ENCODE results near the gene TARBP1.
"Not testable (repeated sequence)": the region's sequence is repeated elsewhere in the genome, so short reads cannot be mapped to it uniquely, and the experiment has no call there.

The TARBP1 gene

DNA sequence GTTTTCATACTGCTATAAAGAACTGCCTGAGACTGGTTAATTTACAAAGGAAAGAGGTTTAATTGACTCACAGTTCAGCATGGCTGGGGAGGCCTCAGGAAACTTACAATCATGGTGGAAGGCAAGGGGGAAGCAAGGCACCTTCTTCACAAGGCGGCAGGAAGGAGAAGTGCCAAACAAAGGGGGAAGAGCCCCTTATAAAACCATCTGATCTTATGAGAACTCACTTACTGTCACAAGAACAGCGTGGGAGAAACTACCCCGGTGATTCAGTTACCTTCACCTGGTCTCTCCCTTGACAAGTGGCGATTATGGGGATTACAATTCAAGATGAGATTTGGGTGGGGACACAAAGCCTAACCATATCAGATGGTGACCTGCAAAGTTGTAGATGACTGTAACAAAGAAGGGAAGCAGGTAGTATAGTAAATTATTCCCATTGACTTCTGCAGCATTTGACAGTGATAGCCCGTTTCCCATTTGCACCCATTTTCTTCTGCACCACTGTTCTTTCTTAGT, 99.3 kb downstream of the TARBP1 start:
- DNase-seq, result not testable (repeated sequence)

DNA sequence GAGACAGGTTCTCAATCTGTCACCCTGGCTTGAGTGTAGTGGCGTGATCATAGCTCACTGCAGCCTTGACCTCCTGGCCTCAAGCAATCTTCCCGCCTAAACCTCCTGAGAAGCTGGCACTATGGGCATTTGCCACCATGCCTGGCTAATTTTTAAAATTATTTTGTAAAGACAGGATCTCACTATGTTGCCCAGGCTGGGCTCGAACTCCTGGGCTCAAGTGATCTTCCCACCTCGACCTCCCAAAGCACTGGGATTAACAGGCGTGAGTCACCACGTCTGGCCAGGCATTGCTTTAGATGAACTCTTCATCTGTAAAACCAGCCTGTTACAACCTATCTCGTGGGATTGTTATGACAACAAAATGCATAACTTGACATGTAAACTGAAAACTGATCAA, 103.3 kb downstream of the TARBP1 start:
- no peak for DNase-seq

DNA sequence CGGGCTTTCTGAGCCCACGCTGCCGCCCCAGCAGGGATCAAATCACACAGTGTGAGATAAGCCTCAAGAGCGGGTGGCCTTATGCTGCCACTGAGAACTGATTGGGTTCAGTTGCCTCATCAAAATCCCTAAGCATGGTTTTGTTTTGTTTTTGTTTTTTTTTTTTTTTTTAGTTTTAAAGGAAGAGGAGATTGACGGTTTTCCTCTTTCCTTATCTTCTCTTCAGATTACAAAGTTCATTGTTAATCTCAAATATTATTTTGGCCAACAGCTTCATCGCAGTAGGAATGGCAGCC, 105.1 kb downstream of the TARBP1 start:
- DNase-seq, result no peak

DNA sequence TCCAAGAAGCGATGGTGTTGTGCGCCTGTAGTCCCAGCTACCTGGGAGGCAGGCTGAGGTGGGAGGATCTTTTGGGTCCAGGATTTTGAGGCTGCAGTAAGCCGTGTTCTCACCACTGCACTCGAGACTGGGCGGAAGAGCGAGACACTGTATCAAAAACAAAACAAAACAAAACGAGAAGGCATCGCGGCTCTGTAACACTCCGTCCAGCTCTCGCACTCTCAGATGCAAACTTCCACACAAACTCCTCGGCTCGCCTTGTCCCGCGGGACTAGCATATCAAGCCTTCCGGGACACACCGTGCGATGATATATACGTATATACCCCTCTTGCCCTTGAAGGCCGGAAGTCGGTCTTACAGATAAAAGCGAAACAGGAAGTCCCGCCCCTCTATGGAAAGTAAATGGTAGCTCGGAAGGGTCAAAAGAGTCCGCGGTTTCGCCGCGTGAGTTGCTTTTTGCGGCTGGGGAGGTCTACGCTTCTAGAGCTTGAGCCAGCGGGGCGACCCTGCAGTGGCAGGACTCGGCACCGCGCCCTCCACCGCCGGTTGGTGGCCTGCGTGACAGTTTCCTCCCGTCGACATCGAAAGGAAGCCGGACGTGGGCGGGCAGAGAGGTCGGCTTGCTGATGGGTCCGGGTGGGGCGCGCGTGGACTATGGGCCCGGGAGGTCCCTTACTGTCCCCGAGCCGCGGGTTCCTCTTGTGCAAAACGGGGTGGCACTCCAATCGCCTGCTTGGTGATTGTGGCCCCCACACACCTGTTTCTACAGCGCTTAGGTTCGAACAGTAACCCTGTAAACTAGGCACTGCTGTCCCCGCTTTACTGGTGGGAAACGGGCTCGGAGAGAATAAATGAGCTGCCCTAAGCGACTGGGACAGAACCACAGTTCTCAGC, 105.7 kb downstream of the TARBP1 start, which contains the start of gene COA6:
Gene COA6 (plus strand): TSS at position 393 of the 895 bp plus-strand sequence. CDS start 11 bp downstream, at position 404.
- DNase-seq, result peak; percentile 95

DNA sequence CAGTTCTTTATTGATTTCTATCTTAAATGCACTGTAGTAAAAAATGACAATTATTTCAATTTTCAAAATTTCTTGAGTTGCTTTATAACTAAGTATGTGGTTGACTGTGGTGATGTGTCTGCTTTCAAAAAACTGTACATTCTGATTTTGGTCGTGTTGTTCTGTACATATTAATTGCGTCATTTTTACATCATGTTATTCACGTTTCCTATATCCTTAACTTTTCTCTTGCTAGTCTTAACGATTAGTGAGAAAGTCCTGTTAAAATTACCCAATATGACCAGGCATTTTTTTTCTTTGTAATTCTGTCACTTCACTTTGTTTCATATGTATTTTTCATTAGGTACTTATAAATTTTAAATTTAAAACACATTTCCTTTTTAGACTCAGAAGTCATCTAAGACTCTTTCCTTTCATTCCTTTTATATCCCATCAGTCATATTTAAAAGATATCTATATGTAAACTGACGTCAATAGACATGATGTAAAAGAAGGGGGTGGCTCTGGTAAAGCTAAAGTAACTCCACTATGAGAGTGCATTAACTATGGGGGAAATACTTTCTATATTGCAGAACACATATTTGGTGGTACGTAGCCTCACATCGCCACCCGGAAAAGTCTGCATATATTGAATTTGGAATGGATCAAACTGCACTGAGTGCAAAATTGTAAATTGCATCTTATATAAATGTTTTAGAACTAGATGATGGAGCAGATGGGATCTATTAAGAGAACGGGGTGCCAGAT, 106.8 kb downstream of the TARBP1 start:
- DNase-seq, result no peak

DNA sequence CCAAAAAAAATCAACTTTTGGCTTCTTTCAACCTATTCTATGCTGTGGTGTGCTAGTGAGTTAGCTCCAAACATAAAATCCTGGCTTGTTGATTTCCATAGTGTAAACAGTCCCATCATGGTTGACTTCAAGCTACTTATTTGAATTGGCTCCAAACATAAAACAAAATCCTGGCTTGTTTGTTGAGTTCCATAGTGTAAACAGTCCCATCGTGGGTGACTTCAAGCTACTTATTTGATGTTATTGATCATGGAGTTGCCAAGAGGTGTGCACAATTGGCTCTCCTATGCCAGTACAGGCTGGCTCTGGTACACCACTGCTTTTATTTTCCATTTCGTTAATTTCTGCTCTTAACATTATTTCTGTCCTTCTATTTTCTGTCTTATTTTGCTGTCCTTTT, 107.6 kb downstream of the TARBP1 start:
- DNase-seq, result no peak

DNA sequence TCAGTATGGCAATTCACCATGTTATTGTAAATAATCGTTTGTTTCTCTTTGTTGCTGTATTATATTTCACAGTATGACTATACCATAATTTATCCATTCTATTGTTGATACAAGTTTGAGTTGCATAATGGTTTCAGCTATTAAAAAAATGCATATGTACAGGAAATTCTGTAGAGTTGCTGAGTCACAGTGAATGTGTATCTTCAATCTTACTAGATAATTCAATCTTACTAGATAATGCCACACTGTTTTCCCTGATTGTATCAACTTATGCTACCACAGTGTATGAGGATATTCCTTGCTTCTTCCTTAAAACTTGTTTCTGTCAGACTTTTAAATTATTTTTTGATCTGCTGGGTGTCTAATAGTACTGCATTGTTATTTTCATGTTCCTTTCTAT, 109.2 kb downstream of the TARBP1 start:
- no peak for DNase-seq

DNA sequence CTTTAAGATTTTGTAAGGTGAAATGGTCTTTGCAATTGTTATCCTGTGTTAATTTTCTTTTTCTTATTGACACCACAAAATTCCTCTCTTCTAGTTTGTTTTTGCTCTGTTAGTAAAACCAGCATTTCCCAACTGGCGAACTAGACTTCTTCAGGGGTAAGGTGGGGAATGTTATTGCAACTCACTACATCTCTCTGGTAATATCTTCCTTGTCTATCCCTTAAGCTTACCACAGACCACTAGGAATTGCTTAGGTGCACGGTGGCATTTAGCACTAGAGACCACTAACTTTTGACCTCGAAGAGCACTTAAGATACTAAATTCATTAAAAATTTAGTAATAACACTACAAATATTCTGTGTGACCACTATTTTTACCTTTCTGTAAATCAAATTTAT, 109.9 kb downstream of the TARBP1 start:
- DNase-seq, result no peak

DNA sequence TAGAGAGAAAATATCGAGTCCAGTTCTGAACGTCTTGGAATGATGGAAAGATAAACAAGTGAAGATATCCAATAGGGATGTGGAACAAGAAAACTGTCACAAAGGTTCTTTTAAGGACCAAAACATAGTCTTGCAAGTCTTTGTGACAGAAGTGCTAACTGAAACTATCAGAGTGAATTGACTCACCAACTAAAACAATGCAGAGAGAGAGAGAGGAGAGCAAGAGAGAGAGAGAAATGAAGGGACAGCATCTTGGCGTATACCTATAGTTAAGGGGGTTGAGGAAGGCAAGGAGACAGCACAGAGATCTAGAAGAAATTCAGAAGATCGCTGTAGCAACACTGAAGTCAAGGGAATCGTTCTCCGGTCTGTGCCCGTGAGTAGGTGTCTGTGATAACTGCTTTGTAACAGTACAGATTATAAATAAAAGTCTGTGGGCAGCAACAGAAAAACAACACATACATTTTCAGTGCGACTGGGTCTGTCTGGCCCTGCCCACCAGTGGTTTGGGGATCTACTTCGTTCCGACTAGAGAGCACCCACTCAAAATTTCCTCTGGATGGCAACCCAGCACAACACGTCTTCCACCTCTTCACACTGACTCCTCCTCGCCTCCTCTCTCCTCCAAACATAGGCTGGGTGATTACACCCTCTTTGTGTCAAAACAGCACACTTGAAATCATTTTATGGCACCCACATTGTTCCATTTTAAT, 110.5 kb downstream of the TARBP1 start:
- no peak for DNase-seq

DNA sequence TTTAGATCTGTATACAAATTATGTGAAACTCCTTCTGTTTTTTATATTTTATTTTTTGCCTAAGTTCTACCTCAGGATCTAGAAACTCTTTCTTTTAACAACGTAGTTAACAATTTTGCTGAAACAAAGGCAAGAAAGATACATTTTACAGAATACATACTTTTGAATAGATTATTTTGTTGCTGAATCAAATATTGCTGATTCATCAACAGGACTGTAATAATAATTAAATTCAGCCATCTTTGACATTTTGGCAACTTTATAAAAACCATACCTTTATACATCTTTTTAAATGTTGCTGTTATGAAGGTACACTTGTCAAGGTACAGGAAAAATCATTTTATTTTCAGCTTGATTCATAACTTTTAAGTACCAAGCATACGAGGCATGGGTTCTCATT, 116.4 kb downstream of the TARBP1 start:
- DNase-seq, result no peak

DNA sequence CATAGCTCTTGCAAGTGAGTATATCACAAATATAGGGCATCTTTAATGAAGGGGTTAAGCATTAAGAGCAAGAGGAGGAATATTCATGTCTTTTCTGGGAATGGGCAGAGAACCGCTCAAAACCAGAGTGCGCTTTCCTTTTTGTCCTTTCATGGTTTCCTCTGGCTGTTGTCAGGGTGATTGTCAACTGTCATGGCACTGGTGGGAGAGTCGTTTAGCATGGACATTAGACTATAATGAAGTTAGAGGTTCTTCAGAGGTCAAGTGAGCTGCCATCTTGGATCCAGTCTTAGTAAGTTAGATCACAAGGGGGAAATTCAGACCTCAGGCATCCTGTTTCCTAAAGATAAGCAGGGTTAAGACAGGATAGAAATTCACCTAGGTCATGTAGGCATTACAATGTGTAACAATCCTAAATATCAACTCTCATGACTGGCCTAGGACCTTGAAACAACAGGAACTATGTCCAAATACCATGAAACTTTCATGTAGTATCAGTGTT, 117.8 kb downstream of the TARBP1 start:
- no peak for DNase-seq

DNA sequence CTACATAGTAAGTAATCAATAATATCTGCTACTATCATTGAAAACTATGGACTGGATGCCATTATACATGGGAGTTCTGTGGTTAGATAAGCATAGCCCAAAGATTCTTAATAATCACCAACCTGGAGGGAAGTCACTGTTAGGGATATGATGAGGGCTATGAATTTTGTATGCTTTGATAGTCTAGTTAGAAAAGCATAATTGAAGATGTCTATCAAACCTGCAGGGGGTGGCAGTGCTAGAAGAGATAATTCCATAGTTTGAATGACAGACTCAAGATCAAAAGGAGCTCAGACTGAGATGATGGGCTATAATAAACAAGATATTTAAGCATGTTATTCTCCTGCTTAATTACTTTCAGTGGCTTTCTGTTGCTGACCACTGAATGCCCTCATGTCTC, 121.1 kb downstream of the TARBP1 start:
- no peak for DNase-seq

DNA sequence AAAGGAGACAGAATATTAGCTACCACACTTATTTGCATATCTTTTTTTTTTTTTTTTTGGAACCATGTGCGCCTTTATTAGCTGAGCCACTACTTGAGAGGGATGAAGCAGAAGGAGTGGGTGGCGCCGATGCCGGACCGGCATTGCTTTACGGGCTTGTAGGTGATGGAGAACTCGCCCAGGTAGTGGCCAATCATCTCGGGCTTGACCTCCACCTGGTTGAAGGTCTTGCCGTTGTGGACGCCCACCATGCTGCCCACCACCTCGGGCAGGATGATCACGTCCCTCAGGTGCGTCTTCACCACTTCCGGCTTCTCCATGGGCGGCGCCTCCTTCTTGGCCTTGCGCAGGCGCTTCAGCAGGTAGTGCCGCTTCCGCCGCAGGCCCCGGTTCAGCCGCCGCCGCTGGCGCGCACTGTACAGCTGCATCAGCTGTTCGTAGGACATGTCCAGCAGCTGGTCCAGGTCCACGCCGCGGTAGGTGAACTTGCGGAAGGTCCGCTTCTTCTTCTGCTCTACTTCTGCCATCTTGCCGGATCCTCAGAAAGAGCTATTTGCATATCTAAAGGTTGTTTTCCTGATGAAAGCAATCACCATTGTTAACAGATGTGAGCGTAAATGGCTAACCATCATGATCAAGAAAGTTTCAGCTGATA, 122.2 kb downstream of the TARBP1 start:
- peak; percentile 72 for DNase-seq

DNA sequence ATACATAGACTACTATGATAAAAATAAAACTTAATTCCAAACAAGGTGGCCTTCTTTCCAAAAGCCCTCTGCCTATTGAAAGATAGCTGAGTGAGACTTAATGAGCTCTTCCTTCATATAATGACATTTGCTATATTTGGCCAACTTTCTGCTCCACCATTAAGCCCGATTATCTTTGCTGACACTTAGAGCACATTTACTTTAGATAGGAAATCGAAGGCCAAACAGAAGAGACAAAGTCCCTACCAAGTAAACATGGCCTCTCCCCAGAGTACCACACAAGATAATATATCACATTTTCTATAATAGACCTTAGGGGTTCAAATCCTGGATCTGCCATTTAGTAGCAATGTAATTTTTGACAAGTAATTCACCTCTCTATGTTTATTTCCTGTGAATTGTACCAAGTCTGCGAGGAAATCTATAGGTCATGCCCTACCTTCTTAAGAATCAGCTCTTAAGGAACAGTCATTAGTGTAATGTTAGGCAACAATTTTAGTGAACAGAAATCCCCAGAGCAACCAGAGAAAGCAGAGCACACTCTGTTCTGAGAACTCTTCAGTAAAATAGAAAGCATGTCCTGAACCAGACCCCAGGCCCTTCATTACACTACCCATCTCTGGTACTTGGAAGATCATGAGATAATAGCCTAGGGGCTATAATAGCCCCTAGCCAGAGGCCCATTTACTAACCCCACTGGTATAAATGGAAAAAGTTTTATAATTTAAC, 123.0 kb downstream of the TARBP1 start:
- DNase-seq, result no peak

DNA sequence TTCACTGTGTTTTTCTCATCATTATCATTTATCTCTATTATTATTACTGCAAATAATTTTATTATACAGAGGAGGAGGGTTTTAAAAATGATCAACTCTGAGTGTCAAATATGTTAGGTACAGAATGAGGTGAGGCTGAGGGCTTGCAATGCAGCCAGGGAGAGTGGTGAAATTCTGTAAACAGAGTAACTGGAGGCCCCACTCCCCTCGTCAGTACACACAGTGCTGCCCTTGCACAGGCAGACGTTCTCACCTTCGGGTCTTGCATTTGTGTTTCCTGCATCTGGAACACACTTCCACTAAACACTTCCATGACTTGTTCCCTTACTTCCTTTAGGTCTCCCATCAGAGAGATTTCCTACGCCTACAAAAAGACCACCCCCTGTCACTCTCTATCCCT, 130.0 kb downstream of the TARBP1 start:
- DNase-seq, result no peak

DNA sequence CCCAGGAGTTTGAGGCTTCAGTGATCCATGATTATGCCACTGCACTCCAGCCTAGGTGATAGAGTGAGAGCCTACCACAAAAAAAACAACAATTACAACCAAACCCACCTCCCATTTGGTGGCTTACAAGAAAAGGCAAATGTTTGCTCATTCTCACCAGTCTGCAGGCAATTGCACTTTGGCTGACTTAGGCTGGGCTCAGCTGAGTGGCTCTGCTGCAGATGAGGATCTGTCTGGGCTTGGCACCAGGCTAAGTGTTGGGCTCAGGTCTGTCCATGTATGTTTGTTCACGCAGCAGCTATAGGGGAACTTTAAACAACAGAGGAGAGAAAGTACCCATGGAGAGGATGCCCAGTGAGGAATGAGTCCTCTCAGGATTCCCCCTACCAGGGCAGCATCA, 133.7 kb downstream of the TARBP1 start:
- no peak for DNase-seq

DNA sequence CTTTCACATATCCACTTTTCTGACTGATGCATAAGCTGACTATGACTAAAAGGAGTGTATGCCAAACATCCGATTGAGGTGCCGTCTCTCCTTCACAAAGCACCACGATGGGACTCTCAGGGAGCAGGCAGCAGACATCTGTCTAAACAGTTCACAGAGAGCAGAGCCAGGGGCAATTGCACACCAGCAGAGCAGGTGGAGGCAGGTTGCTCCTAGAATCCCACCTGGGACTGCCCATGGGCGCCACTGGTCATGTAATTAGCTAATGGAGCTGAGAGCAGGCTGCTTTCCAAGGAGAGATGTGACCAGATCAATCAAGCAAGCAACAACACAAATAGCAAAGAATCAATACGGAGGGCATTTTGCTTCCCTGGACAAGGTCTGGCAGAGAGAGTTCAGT, 136.2 kb downstream of the TARBP1 start:
- no peak for DNase-seq
